IPS-15b (cell line): ENCODE results near the gene ARID1B.

Experiments
- H3K27me3 ChIP-seq: one replicate; pipeline ENCODE4 v1.6.1; 2013; ENCODE audit warnings: low read length; ENCODE audit not compliant: control insufficient read depth, insufficient read depth
- H3K36me3 ChIP-seq: one replicate; pipeline ENCODE4 v1.6.1; 2013; ENCODE audit warnings: low read length; ENCODE audit not compliant: control insufficient read depth, insufficient read depth
- H3K4me1 ChIP-seq: one replicate; pipeline ENCODE4 v1.6.1; 2013; ENCODE audit warnings: mild to moderate bottlenecking, low read length; ENCODE audit not compliant: control insufficient read depth, insufficient read depth
- H3K4me3 ChIP-seq: one replicate; pipeline ENCODE4 v1.5.1; 2013; ENCODE audit warnings: low read depth, low read length
- H3K9ac ChIP-seq: one replicate; pipeline ENCODE4 v1.6.1; 2013; ENCODE audit warnings: low read depth, mild to moderate bottlenecking, low read length
- H3K9me3 ChIP-seq: one replicate; pipeline ENCODE4 v1.6.1; 2013; ENCODE audit warnings: mild to moderate bottlenecking, low read length; ENCODE audit not compliant: control insufficient read depth, insufficient read depth

Gene ARID1B

DNA sequence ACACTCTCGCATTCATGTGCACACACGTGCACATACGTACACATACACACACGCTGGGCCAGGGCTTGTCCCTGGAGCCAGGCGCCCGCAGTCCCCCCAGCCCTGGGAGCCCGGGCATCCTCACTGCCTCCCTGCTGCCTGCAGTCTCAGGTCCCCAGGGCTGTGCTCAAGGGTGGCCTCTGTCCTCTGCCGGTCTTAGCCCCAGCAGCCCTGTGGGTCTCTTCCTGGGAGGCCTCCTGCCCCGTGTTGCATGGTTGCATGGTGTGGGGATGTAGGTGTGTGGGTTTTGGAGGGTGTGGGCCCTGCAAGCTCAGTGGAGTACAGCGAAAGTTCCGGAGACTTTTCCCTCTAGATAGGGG is 444.6 kb downstream of the ARID1B start:
- no peak overlapping the region for H3K4me3 ChIP-seq
- no peaks in the 10 kb centered on the region for H3K9me3 ChIP-seq
- no peaks in the 10 kb centered on the region for H3K27me3 ChIP-seq
- no peaks in the 10 kb centered on the region for H3K4me1 ChIP-seq
- no peaks in the 10 kb centered on the region for H3K36me3 ChIP-seq
- no peak overlapping the region for H3K9ac ChIP-seq

DNA sequence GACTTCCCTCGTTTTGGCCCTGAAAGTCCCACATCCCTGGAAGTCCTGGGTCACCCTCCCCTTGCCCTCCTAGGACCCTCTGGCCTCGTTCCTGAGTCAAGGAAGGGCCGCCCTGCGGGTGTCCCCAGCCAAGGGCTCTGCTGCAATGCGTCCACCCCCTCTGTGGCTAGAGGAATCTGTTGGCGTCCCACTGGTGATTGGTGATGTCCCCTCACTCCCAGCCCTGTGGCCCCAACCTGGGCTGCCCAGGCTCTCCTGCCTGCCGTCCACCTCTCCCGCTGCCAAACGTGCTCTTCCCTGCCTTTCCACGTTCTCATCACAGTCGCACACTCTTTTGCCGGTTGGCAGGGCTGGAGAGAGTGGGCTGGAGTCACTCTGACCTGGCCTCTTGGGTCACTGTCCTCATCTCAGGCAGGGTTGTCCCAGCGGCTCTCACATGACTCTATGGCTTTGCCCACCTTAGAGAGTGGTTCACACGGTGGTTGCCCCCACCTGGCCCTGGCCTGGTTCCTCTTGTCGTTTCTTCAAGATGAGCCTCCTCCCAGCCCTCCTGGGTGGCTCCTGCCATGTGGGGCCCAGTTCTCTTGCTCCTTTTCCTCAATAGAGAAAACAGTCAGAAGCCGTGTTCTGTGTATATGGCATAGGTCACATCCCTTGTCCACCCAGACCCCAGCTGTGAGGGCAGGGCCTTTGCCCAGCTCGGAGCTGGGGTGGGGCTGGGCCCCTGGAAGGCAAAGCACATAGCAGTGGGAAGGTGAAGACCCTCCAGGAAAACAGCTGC is 445.2 kb downstream of the ARID1B start:
- no peaks in the 10 kb centered on the region for H3K9me3 ChIP-seq
- H3K4me3 ChIP-seq: no peak overlapping the region
- no peaks in the 10 kb centered on the region for H3K36me3 ChIP-seq
- no peaks in the 10 kb centered on the region for H3K27me3 ChIP-seq
- H3K9ac ChIP-seq: no peak overlapping the region
- H3K4me1 ChIP-seq: no peaks in the 10 kb centered on the region

- no peaks in the 10 kb centered on the region for H3K27me3 ChIP-seq
- H3K9me3 ChIP-seq: no peaks in the 10 kb centered on the region
- no peaks in the 10 kb centered on the region for H3K4me1 ChIP-seq
- H3K36me3 ChIP-seq: no peaks in the 10 kb centered on the region
- H3K4me3 ChIP-seq: no peak overlapping the region
- H3K9ac ChIP-seq: no peak overlapping the region
These were observed 445.8 kb downstream of the ARID1B start for GRCh38 chr6:157223021-157223430.

DNA sequence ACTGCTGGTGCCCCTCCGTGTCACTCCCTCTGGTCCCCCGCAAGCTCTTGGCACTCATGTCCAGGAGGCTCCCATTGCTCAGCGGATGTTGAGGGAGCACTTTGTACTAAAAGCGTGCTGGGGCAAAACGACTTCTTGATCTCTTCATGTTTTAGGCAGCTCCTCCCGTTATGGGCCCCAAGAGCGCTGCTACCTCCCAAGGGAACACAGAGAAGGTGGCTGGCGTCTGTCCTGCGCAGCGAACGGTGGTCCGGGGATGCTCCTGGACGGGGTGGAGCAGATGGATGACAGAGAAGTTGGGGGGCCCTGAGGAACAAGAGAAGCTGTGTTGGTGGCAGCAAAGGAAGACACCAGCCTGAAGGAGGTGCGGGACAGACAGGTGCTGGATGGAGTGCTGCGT is 446.3 kb downstream of the ARID1B start:
- H3K9ac ChIP-seq: no peak overlapping the region
- H3K27me3 ChIP-seq: no peaks in the 10 kb centered on the region
- no peak overlapping the region for H3K4me3 ChIP-seq
- no peaks in the 10 kb centered on the region for H3K4me1 ChIP-seq
- H3K9me3 ChIP-seq: no peaks in the 10 kb centered on the region
- no peaks in the 10 kb centered on the region for H3K36me3 ChIP-seq

GRCh38 chr6:157224178-157224950 is 447.2 kb downstream of the ARID1B start:
- Histone ChIP-seq H3K36me3 (no peaks in the 10 kb centered on the region), H3K9me3 (no peaks in the 10 kb centered on the region), H3K4me1 (no peaks in the 10 kb centered on the region), H3K9ac (no peak overlapping the region), H3K27me3 (no peaks in the 10 kb centered on the region), H3K4me3 (no peak overlapping the region)

- no peaks in the 10 kb centered on the region for H3K36me3 ChIP-seq
- H3K9me3 ChIP-seq: no peaks in the 10 kb centered on the region
- no peak overlapping the region for H3K4me3 ChIP-seq
- H3K27me3 ChIP-seq: no peaks in the 10 kb centered on the region
- H3K9ac ChIP-seq: no peak overlapping the region
- H3K4me1 ChIP-seq: no peaks in the 10 kb centered on the region
These were observed 447.9 kb downstream of the ARID1B start for GRCh38 chr6:157224951-157225574.

GRCh38 chr6:157225575-157225995 is 448.4 kb downstream of the ARID1B start:
- H3K9ac ChIP-seq: no peak overlapping the region
- H3K4me1 ChIP-seq: no peaks in the 10 kb centered on the region
- no peak overlapping the region for H3K4me3 ChIP-seq
- H3K27me3 ChIP-seq: no peaks in the 10 kb centered on the region
- H3K9me3 ChIP-seq: no peaks in the 10 kb centered on the region
- H3K36me3 ChIP-seq: no peaks in the 10 kb centered on the region

GRCh38 chr6:157226026-157226625 is 448.9 kb downstream of the ARID1B start:
- Histone ChIP-seq H3K36me3 (no peaks in the 10 kb centered on the region), H3K4me1 (no peaks in the 10 kb centered on the region), H3K27me3 (no peaks in the 10 kb centered on the region), H3K9ac (no peak overlapping the region), H3K9me3 (no peaks in the 10 kb centered on the region), H3K4me3 (no peak overlapping the region)

DNA sequence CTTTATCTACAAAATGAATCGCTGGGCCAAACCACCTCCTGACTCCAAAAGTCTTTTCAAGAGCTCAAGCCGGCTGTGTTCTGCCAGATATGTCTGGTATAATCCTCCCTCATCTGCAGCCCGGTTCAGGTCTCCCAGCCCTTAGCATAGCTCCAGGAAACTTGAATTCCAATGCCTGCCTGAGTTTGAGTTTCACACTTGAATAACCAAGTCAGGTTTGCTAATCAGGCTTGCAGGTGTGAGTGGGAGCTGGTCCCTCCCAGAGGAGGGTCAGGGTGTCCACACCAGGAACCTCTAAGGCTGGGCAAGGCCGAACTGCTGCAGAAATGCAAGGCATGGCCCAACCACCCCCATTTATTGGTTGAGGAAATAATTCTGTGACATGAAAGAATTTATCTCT is 449.6 kb downstream of the ARID1B start:
- Histone ChIP-seq H3K4me1 (no peaks in the 10 kb centered on the region), H3K27me3 (no peaks in the 10 kb centered on the region)

DNA sequence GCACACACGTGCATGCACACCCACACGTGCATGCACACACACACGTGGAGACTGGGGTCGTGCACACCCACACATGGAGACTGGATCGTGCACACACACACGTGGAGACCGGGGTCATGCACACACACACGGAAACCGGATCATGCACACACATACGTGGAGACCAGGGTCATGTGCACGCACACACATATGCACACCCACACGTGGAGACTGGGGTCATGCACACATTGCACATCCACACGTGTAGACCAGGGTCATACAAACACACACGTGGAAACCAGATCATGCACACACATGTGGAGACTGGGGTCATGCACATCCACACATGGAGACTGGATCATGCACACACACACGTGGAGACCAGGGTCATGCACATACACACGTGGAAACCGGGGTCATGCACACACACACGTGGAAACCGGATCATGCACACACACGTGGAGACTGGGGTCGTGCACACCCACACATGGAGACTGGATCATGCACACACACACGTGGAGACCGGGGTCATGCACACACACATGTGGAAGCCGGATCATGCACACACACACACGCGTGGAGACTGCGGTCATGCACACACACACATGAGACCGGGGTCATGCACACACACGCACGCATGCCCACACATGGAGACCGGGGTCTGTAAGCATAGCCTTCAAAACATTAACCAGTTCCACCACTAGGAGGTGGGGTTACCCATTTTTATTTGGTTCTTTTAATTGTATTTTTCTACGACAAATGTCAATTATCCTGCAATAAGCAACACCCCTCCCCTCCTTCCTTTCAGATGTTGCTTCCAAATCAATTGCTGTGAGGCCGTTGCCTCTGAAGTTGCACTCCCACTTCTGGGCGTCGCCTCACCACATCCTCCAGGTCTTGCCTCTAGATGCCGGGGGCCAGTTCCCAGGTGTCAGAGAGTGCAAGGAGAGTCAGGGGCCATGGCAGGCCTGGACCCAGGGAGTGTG is 450.3 kb downstream of the ARID1B start:
- H3K27me3 ChIP-seq: no peaks in the 10 kb centered on the region
- H3K4me1 ChIP-seq: no peaks in the 10 kb centered on the region
- no peak overlapping the region for H3K4me3 ChIP-seq
- no peaks in the 10 kb centered on the region for H3K9me3 ChIP-seq
- no peak overlapping the region for H3K9ac ChIP-seq
- no peaks in the 10 kb centered on the region for H3K36me3 ChIP-seq

More for the DNA sequence above, 449.6 kb downstream of the ARID1B start:
- no peak overlapping the region for H3K4me3 ChIP-seq
- H3K36me3 ChIP-seq: no peaks in the 10 kb centered on the region
- no peak overlapping the region for H3K9ac ChIP-seq
- no peaks in the 10 kb centered on the region for H3K9me3 ChIP-seq
